HG03432 (cell line): ENCODE results near the gene ZNF740.
"Not testable (repeated sequence)": the region's sequence is repeated elsewhere in the genome, so short reads cannot be mapped to it uniquely, and the experiment has no call there.

Source experiments
- ATAC-seq: cut with Tn5 transposase; IDR thresholded peaks from one replicate; pipeline ENCODE4 v1.9.1; 2021; ENCODE audit warnings: mild to moderate bottlenecking, moderate library complexity; ENCODE audit not compliant: unreplicated experiment

The ZNF740 gene

DNA sequence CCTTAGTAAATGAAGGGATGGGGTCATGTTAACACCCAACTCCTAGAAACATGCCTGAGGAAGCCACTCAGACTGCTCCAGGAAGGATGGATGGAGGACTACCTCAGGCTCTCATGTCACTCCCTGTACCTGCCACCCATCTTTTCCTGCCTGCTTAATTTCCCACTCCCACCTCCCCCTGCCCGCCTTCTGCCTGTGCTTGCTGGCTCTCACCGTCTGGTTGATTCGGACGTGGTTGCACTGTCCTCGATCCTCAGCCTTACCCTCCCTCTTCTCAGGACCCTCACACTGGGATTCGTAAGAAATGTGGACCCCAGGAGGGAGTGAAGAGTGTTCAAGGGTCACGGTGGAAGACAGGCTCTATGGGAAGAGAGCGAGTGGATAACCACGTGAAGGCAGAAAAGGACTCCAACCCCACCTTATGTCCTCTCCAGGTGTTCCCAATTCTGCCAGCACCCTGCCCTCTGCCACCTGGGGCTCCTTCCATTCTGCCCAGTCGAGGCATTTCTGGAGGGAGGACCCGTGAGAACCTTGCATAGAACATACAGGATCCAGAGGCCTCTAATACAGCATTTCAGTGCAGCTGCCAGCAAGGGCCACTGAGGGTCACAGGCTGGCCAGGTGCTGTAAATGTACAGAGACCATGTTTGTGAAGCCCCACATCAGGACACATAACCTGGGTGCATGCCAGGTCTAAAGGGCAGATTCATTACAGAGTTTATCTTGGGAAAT is 13.6 kb downstream of the ZNF740 start:
- no peak for ATAC-seq

DNA sequence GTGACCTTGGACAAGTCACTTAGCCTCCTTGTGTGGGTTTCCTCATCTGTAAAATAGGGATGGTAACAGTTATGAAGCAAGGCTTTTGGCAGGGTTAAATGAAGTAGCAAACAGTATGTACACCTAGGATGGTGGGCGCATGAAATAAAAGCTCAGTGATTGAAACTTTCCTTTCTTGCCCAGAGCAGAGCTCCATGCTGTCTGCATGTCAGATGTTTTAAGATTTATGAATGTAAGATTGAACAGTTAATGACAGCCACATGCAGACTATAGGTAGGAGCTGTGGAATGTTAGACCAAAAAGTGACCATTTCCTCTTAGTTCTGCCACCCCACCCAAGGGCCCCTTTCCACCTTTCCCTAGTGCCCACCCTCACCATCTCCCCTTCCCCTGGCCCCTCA is 14.5 kb downstream of the ZNF740 start:
- ATAC-seq = no peak

DNA sequence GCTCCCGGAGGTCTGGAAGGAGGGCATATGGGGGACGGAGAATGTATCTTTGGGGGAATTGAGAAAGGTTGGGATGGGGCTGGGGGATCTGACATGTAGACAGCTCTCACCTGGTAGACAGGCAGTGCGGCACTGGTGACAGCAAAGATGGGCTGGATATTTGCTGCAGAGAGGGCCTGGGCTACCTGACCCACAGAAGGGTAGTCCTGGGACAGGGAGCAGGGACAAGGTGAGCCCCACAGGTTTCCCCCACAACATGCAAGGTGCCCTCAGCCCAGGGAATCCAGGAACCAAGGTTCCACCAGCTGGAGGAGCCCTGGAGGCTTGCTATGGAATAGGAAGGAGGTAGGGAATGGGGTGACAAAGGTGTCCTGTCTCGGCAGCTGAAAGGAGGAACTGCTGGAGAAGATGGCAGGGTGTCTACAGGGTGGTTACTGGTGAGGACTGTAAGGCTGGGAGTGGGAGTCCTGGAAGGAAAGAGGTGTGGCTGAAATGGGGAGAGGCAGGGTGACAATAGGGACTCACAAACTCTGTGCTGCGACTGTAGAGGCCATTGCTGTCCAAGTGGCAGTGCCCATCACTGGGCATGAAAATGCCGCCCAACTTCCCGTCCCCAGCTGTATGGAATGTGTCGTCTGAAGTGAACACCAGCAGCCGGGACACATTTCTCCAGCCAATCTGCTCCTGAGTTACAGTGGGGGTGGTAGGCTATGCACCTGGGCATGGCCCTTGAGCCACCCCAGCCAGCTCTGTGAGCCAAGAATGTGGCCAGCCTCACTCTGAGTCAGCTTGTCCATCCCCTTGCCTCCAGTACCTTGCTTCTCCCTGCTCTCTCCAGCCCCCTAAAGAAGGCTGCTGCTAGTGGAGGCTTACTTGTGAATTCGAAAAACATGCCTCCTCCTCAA is 15.2 kb downstream of the ZNF740 start:
- no peak for ATAC-seq

DNA sequence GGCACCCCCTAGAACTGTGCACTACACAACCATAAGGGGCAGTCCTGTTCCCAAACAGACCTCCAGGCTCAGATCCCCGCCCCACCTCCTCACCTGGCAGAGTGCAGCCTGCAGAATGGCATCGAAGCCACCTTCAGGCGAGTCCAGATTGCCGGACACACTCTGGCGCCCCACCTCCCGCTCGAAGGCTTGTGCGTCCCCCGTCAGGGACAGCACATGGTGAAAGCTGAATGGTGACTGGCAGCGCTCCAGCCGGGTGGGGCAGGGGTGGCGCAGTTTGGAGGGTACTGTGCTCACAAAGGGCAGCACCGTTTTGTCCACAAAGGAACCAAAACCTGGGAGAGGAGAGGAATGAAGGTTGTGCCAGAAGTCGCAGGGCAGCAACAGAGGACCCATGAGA is 16.0 kb downstream of the ZNF740 start:
- no peak for ATAC-seq

DNA sequence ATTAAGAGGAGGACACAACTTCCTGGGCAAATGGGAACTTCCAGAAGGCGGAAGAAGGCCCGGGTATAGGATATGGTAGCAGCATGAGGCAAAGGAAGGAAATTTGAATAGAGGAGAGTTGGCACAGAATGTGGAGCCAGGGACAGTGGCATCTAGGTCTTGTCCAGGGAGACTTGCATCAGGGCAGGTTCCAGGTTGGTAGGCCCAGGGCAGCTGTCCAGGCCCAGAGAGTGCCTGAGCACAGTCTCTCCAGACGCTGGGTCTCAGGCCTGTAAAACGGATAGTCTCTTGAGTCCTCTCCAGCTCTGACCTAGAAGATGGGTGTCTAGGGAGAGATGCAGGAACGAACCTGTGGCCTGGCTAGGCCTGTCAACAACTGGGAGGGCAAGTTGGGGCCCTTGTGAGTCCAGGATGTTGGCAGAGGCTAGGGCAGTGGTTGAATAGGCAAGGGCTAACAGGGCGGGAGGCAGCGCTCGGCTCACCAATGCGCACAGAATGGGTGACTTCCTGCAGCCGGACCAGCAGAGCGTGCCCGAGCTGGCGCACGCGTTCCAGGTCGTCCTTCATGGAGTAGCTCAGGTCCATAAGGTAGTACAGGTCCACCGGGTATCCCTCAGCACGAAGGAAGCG is 16.6 kb downstream of the ZNF740 start:
- ATAC-seq = no peak

DNA sequence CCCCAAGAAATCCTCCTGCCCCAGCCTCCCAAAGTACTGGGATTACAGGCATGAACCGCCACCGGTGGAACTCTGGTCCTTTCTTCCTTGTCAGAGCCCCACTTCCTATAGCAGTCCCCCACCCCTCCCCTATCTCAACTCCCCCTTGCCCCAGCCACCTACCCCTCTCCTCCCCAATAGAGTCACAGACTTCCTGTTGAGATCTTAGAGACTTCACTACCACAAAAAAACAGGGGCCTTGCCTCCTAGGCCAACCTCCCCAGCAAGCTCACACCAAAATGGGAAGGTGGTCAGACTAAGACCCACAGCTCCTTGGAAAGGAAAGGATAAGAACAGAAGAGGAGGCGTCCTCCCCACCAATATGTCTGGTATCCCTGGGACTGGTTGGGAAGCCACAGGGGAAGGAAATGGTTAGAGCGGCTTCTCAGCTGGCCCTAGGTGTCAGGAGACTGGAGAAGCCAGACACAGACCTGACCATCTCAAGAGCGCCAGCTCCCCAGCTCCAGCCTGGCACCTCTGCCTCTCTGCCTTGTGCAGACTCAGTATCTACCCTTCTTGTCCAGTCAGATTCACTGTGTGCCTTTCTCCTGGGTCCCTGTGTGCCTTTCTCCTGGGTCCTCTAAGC is 18.1 kb downstream of the ZNF740 start:
- ATAC-seq = no peak

DNA sequence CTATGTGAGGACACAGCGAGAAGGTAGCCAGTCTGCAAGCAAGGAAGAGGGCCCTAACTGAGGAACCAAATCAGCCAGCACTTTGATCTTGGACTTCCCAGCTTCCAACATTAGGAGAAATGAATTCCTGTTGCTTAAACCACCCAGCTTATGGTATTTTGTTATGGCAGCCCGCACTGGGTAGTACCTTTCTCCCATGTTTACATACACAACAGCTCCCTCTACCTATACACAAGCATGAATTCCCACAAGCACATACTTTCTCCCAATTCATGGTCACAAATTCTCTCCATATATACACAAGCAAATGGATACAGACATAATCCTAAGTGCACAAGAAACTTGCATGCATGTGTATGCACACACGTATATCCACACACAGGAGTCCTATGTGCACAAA is 19.2 kb downstream of the ZNF740 start:
- ATAC-seq = no peak

DNA sequence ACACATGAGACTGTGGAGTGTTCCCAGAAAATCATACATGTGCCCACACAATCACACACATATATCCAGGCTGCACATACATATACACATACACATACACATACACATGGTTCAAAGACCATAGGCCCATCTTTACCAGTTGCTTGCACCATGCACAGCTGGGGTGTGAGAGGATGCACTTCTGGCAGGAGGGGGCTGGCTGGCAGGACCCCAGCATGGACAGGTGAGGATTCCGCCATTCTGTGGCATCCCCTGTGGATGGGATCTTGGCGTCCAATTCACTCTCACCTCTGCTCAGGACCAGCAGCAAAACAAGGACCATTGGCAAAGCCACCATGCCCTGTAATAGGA is 19.6 kb downstream of the ZNF740 start:
- ATAC-seq = peak; percentile 15

DNA sequence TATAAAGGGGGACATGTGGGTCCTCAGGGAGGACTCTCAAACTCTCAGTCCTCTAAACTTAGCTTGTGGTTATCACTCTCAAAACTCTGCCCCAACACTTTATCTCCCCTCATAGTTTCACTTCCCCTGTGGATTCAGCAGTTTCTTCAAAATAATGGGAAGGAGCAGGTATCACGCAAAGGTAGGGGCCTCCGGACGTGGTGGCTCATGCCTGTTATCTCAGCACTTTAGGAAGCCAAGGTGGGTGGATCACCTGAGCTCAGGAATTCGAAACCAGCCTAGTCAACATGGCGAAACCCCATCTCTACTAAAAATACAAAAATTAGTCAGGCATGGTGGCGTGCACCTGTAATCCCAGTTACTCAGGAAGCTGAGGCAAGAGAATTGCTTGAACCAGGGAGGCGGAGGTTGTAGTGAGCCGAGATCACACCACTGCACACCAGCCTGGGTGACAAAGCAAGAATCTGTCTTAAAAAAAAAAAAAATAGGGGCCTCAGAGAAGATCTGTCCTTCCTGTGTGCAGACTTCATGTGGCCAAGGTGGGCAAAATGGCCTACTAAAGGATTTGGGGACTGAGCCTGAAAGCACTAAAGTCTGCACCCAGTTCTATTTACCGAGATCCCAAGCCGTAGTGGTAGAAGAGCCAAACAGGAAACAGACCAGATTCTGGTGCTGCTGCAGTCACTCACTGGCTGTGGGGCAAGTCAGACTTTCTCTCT is 20.1 kb downstream of the ZNF740 start:
- peak; percentile 58 for ATAC-seq

DNA sequence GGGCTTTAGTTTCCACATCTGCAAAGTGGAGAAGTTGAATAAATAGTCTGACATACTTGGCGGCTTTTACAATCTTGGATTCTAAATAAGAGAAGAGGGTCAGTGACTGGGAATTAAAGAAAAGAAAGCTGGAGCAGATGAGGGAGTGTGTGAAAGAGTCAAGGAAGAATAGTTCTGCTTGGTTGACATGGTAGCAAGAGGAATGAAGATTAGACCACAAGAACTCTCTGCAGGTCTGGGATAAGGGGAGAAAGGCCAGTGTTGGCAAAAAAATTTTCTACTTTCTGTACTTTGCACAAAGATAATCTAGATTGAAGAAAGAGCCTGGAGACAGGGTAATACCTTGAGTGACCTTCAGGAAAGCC is 20.6 kb downstream of the ZNF740 start:
- ATAC-seq = no peak

DNA sequence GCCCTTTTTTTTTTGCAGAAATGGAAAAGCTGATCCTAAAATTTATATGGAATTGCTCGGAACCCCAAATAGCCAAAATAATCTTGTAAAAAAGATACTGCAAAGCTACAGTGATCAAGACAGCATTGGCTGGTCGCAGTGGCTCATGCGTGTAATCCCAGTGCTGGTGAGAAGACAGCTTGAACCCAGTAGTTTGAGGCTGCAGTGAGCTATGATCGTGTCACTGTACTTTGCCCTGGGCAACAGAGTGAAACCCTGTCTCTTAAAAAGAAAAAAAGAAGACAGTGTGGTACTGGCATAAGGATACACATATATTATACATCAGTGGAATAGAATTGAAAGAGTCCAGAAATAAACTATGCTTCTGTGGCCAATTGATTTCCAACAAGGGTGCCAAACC is 21.1 kb downstream of the ZNF740 start:
- ATAC-seq = no peak

DNA sequence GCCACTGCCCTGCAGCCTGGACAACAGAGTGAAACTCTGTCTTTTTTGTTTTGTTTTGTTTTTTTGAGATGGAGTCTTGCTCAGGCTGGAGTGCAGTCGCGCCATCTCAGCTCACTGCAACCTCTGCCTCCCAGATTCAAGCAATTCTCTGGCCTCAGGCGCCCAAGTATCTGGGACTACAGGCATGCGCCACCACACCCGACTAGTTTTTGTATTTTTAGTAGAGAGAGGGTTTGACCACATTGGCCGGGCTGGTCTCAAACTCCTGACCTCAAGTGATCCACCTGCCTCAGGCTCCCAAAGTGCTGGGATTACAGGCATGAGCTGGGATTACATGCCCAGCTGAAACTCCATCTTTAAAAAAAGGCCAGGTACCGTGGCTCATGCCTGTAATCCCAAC is 21.8 kb downstream of the ZNF740 start:
- not testable (repeated sequence) for ATAC-seq

DNA sequence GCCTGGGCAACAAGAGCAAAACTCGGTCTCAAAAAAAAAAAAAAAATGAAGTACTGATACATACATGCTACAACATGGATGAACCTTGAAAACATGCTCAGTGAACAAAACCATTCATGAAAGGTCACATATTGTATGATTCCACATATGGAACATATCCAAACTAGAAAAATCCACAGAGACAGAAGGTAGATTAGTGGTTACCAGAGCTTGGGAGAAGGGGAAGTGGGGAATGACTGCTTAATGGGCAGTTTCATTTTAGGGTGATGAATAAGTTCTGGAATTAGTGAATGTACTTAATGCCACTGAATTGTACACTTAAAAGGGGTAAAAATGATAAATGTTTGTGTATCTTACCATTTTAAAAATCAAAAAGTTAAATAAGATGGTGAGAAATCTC is 23.8 kb downstream of the ZNF740 start:
- ATAC-seq = no peak

DNA sequence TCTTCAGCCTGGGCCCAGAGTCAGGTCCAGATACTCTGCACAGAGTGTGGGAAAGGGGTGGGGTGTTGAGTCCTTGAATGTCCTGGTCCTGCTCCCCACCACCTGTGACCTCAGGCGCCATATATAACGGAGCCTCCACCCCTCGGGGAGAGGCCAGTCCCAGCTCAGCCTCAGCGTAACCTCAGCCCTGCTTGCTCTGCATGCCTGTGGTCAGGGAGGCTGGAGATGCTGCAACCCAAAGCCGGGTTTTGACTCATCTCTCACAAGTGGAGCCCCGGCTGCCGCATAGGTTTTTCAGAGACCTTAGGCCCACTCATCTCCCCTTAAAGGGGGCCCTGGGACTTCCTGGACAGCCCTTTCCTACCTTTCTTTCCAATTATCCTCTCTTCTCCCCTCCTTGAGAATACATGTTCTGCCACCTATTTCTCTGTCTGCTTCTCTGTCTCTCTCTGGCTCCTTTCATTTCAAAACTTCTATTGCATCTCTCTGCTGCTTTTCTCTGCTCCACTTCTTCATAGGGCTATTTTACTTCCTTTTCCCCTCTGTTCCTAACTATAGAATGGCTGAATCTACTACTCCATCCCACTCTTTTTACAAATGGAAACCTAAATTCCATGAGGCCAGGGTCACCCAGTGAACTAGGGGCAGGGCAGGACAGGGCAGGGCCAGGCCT is 25.4 kb downstream of the ZNF740 start:
- ATAC-seq = peak; percentile 73

DNA sequence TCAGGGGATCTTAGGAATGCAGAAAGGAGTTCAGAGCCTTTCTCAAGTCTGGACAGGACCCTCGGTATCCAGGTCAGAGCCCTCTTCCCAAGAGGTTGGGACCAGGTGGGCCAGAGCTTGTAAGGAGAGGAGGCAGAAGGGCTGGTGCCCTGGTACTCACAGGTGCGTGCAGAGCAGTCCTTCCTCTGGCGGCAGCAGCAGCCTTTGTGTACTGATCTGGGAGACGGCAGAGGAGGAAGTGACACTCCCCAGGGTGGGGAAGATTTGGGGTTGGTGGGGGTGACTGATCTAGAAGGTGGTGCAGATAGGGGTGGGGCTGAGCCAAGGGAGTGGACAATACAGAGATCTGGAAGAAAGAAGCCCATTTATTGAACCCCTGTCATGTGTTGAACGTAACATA is 26.5 kb downstream of the ZNF740 start, which contains the start of gene ITGB7:
Gene ITGB7, minus strand, starts transcription at position 210 of the 400 bp plus-strand sequence. CDS start 6,808 bp downstream, outside the sequence.
- ATAC-seq = peak; percentile 52

DNA sequence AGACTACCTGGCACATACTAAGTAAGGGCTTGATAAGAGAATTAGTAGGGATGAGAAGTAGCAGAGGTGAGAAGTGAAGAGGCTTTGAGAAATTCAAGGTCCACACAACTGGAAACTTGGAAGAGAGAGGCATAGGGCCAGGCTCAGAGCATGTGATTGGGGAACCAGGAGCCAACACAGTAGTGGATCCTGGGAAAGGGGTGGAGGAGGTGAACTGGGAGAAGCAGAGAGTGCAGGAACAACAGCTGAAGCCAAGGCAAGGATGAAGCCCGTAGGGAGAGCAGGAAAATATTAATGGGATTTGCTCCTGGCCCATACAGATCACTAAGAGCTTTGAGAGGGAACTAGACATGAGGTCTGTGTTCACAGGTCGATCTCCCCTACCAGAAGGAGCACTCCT is 27.9 kb downstream of the ZNF740 start:
- no peak for ATAC-seq

DNA sequence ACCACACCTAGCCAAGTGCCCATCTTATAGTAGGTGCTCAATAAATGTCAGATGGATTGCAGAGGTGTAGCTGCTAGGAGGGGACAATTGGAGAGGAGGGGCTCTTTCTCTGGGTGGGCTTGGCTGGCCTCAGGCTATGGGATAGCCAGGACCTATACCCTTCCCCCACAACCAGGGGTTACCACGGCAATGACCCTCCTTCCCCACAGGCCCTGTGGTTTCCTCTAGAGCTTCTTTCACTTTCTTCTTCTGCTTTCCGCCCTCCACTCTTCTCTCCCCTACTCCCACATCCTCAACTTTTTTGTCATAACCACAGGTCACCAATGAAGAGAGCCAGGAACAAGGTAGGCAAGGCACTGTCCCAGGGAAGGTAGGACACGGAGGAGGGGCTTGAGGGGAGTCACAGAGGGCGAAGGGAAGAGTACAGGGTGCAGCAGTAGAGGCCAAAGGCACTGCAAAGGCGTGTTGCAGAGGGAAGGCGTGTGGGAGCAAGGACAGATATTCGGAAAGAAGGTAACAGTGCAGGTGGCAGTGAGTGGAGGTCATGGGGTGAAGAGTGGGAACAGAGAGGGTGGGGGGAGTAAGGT is 28.4 kb downstream of the ZNF740 start:
- ATAC-seq = peak; percentile 42

DNA sequence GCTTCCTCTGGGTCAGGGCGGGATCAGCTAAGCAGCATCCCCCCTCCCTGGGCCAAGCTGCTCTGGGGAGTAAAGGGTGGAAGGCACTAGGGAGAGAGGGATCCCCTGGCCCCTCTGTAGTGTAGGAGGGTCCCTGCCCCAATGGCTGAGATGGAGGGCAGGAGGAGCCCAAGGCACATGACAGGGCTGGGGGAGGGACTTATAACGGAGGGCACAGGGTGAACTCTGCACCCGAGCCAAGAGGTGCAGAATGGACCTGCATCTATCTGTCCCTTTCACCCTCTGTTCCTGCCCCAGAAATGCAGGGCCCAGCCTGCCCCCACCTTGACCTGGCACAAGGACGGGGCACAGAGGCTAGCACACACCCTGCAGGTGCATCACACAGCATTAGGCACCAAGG is 30.3 kb downstream of the ZNF740 start:
- no peak for ATAC-seq

DNA sequence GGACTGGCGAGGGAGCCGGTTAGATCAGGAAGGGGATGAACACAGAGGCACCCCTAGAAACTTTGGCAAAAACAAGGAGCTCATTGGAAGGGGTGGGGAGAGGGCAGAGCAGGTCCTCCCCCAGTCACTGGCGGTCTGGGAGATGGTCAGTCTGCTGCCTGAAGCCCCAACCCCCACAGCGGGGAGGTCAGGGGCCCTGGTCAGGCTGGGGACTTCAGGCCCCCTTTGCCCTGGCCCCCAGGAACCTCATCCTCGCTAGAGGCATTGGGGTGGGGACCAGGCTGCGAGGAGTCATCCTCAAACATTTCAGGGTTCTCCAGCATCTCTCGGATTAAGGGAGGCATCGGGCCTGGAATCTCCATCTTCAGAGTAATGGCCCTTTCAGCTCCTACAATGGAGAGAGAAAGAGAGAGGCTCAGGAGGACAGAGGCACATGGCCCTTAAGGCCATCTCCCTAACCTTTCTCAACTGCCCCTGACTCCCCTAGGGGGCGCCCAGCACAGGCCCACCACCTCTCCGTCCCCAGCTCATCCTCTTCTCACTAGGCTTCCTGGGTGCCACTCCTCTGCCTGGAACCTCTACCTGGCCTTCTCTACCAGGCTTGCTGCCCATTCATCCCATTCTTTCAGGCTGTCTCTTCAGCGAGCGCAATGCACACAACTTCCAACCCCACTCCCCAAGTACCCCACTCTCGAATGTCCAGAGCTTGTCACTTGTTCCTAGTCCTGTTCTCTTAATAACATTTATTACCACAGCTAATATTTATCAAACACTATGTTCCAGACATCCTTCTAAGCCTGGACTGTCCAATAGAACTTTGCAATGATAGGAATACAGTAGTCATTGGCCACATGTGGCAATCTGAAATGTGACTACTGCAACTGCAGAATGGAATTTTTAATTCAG is 31.2 kb downstream of the ZNF740 start:
- no peak for ATAC-seq
